Loucy (cell line): ENCODE measurements around the gene XDH.

ENCODE experiments used
- H2AFZ ChIP-seq: fragments of 200-600 bp; sonication (generic); 2 replicates; pipeline ENCODE4 v1.6.0; 2016; ENCODE audit warnings: antibody characterized with exemption, mild to moderate bottlenecking, low read length, moderate library complexity
- H3F3A ChIP-seq: fragments of 200-600 bp; 2 replicates; pipeline ENCODE4 v1.6.0; 2016; ENCODE audit warnings: antibody characterized with exemption, low read depth, mild to moderate bottlenecking
- H3K27me3 ChIP-seq: fragments of 200-600 bp; sonication (generic); 2 replicates; pipeline ENCODE4 v1.6.1; 2014; ENCODE audit warnings: low read length, mild to moderate bottlenecking; ENCODE audit not compliant: insufficient read depth, poor library complexity, severe bottlenecking
- H3K36me3 ChIP-seq: fragments of 200-600 bp; sonication (generic); 2 replicates; pipeline ENCODE4 v1.6.1; 2016; ENCODE audit warnings: low read length; ENCODE audit not compliant: insufficient read depth
- H3K4me1 ChIP-seq: fragments of 200-600 bp; sonication (generic); 2 replicates; pipeline ENCODE4 v1.5.1; 2014; ENCODE audit warnings: low read length, mild to moderate bottlenecking; ENCODE audit not compliant: insufficient read depth, poor library complexity, severe bottlenecking
- H3K4me2 ChIP-seq: fragments of 200-600 bp; sonication (generic); 2 replicates; pipeline ENCODE4 v1.6.0; 2014; ENCODE audit warnings: antibody characterized with exemption, low read length, low read depth, mild to moderate bottlenecking; ENCODE audit not compliant: poor library complexity, severe bottlenecking
- H3K4me3 ChIP-seq: fragments of 200-600 bp; sonication (generic); 2 replicates; pipeline ENCODE4 v1.5.1; 2014; ENCODE audit warnings: low read length, mild to moderate bottlenecking, mixed read lengths; ENCODE audit not compliant: poor library complexity, severe bottlenecking
- H3K79me2 ChIP-seq: fragments of 200-600 bp; sonication (generic); 2 replicates; pipeline ENCODE4 v1.6.1; 2014; ENCODE audit warnings: low read length; ENCODE audit not compliant: insufficient read depth
- H3K9ac ChIP-seq: fragments of 200-600 bp; sonication (generic); 2 replicates; pipeline ENCODE4 v1.6.0; 2014; ENCODE audit warnings: mild to moderate bottlenecking, low read depth, low read length, moderate library complexity; ENCODE audit not compliant: poor library complexity, severe bottlenecking
- H3K9me2 ChIP-seq: fragments of 200-600 bp; sonication (generic); replicated peaks from 2 replicates; pipeline ENCODE4 v1.6.1; 2016; ENCODE audit warnings: low read depth, low read length, mixed read lengths
- H3K9me3 ChIP-seq: fragments of 200-600 bp; sonication (generic); 2 replicates; pipeline ENCODE4 v1.6.1; 2014; ENCODE audit warnings: mild to moderate bottlenecking, antibody characterized with exemption, low read length, low read depth; ENCODE audit not compliant: insufficient read depth
- H4K20me1 ChIP-seq: fragments of 200-600 bp; sonication (generic); 2 replicates; pipeline ENCODE4 v1.6.0; 2014; ENCODE audit warnings: antibody characterized with exemption, low read length, mild to moderate bottlenecking; ENCODE audit not compliant: insufficient read depth, poor library complexity, severe bottlenecking
- CTCF ChIP-seq: fragments of 200-600 bp; sonication (generic); conservative IDR thresholded peaks from 2 replicates; pipeline ENCODE4 v1.5.1; 2014; ENCODE audit warnings: mild to moderate bottlenecking, antibody characterized with exemption, low read length
- EZH2phosphoT487 ChIP-seq: fragments of 200-600 bp; IDR thresholded peaks from 2 replicates; pipeline ENCODE4 v1.6.1; 2018; ENCODE audit warnings: antibody characterized with exemption, mild to moderate bottlenecking, moderate library complexity, borderline replicate concordance

XDH gene

DNA sequence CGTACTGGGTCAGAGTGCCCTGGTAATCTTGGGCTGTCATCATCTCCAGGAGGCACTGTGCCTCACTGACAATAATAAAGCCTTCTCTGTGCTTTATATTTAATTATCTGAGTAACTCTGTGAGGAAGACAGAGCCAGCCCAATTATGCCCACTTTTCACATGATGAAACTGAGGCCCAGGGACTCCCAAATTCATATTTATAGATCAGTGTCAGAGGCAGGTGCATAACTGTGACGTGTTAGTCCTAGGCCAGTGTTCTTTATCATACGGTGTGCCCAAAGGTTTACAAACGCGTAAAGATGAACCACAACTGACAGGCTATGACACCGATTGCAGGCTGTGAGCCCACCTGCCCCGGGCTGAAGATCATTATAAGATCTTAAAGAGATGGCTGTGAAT, 65.4 kb downstream of the XDH start:
- Histone ChIP-seq H2AFZ (no peak overlapping the region), H3K4me2 (no peak overlapping the region), H3K36me3 (no peaks in the 10 kb centered on the region), H3K9me3 (no peaks in the 10 kb centered on the region), H3K79me2 (no peaks in the 10 kb centered on the region), H3K9me2 (no peaks in the 10 kb centered on the region), H4K20me1 (no peaks in the 10 kb centered on the region), H3K27me3 (no peaks in the 10 kb centered on the region), H3K4me1 (no peaks in the 10 kb centered on the region), H3K9ac (no peak overlapping the region), H3F3A (no peaks in the 10 kb centered on the region), H3K4me3 (no peak overlapping the region)
- TF ChIP-seq CTCF: no peak
- no peak for TF ChIP-seq EZH2phosphoT487

GRCh38 chr2:31348618-31349017, 65.9 kb downstream of the XDH start:
- H2AFZ ChIP-seq: no peak overlapping the region
- no peaks in the 10 kb centered on the region for H3K36me3 ChIP-seq
- H3F3A ChIP-seq: no peaks in the 10 kb centered on the region
- H3K4me3 ChIP-seq: no peak overlapping the region
- no peaks in the 10 kb centered on the region for H3K9me3 ChIP-seq
- TF ChIP-seq EZH2phosphoT487 (no peak), CTCF (no peak)
- H3K9ac ChIP-seq: no peak overlapping the region
- H3K4me1 ChIP-seq: no peaks in the 10 kb centered on the region
- no peaks in the 10 kb centered on the region for H3K27me3 ChIP-seq
- no peaks in the 10 kb centered on the region for H3K9me2 ChIP-seq
- H3K79me2 ChIP-seq: no peaks in the 10 kb centered on the region
- no peaks in the 10 kb centered on the region for H4K20me1 ChIP-seq
- no peak overlapping the region for H3K4me2 ChIP-seq

DNA sequence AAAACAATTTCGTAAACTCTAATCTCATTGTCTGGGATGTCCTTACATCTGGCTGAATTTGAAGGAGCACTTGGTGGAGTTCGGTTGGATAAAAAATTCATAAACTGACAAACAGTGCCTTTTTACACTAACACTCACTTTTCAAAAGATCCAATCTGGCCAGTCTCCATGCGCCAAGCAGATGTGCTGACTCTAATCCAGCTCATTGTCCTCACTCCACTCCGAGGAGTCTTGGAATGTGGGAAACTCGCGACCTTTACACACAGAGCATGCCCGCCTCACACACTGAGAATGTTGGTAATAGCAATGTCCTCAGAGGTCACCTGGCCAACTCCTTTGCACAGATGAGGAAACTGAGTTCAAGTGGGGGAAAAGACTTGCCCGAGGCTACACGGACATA, 66.8 kb downstream of the XDH start:
- Histone ChIP-seq H3K36me3 (no peaks in the 10 kb centered on the region), H3K9me3 (no peaks in the 10 kb centered on the region), H3K79me2 (no peaks in the 10 kb centered on the region), H3K9me2 (no peaks in the 10 kb centered on the region), H3K4me2 (no peak overlapping the region), H2AFZ (no peak overlapping the region), H3K4me1 (no peaks in the 10 kb centered on the region), H3K9ac (no peak overlapping the region), H4K20me1 (no peaks in the 10 kb centered on the region), H3K27me3 (no peaks in the 10 kb centered on the region), H3K4me3 (no peak overlapping the region), H3F3A (no peaks in the 10 kb centered on the region)
- no peak for TF ChIP-seq EZH2phosphoT487
- no peak for TF ChIP-seq CTCF
